Fibroblast of mammary gland (primary cell): ENCODE measurements around the gene F11R.
"Not testable (repeated sequence)": the region's sequence is repeated elsewhere in the genome, so short reads cannot be mapped to it uniquely, and the experiment has no call there.

Experiments used
- DNase-seq: peaks from one replicate; pipeline ENCODE4 v3.0.0-alpha.2; 2010; ENCODE audit warnings: low read depth
- H3K4me3 ChIP-seq: 2 replicates; pipeline ENCODE4 v1.5.1; 2011; ENCODE audit warnings: low read depth, mild to moderate bottlenecking, low read length, moderate library complexity; ENCODE audit not compliant: control insufficient read depth
- TF ChIP-seq, protein P1 (sequence below): conservative IDR thresholded peaks from 2 replicates; pipeline ENCODE4 v1.5.1; 2011; ENCODE audit warnings: low read depth, low read length, inconsistent platforms; ENCODE audit not compliant: control insufficient read depth, insufficient read depth

Gene F11R

DNA sequence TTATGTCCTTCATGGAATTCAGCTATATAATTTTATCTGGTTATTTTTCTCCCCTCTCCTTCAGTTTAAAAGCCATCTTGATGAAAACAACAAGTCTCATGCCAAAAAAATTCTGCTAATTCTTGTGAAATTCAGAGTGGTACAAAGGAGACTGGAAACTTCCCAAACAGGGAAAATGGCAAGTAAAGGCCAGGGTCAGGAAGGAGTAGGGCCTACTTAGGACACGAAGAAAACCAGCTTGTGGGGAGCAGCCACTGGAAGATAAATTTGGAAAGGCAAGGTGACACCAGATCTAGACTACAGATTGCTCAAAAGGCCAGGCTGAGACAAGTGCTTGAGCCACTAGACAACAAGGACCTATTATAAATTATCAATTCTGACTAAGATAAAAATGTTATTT is 11.5 kb upstream of the F11R start:
- DNase-seq = no peak
- TF ChIP-seq, protein P1, sequence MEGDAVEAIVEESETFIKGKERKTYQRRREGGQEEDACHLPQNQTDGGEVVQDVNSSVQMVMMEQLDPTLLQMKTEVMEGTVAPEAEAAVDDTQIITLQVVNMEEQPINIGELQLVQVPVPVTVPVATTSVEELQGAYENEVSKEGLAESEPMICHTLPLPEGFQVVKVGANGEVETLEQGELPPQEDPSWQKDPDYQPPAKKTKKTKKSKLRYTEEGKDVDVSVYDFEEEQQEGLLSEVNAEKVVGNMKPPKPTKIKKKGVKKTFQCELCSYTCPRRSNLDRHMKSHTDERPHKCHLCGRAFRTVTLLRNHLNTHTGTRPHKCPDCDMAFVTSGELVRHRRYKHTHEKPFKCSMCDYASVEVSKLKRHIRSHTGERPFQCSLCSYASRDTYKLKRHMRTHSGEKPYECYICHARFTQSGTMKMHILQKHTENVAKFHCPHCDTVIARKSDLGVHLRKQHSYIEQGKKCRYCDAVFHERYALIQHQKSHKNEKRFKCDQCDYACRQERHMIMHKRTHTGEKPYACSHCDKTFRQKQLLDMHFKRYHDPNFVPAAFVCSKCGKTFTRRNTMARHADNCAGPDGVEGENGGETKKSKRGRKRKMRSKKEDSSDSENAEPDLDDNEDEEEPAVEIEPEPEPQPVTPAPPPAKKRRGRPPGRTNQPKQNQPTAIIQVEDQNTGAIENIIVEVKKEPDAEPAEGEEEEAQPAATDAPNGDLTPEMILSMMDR = no peak
- H3K4me3 ChIP-seq = no peak overlapping the region

DNA sequence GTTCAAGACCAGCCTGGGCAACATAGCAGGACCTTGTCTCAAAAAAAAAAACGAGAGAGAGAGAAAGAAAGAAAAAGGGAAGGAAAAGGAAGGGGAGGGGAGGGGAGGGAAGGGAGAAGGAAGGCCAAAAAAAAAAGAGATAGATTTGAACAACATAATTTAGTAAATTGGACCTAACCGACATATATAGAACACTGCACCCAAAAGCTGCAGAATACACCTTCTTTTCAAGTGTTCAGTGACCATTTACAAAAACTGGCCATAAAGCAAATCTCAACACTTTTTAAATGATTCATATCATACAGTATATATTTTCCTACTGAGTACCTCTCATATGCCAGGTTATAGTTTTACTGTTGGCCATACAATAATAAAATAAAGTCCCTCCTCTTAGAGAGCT is 10.9 kb upstream of the F11R start:
- DNase-seq = no peak
- H3K4me3 ChIP-seq = no peak overlapping the region
- TF ChIP-seq, protein P1 = no peak

DNA sequence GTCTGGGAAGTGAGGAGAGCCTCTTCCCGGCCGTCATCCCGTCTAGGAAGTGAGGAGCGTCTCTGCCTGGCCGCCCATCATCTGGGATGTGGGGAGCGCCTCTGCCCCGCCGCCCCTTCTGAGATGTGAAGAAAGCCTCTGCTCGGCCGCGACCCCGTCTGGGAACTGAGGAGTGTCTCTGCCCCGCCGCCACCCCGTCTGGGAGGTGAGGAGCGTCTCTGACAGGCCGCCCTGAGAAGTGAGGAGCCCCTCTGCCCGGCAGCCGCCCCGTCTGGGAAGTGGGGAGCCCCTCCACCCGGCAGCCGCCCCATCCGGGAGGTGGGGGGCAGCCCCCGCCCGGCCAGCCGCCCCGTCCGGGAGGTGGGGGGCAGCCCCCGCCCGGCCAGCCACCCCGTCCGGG is 8.5 kb upstream of the F11R start:
- DNase-seq, H3K4me3 ChIP-seq: not testable (repeated sequence)

DNA sequence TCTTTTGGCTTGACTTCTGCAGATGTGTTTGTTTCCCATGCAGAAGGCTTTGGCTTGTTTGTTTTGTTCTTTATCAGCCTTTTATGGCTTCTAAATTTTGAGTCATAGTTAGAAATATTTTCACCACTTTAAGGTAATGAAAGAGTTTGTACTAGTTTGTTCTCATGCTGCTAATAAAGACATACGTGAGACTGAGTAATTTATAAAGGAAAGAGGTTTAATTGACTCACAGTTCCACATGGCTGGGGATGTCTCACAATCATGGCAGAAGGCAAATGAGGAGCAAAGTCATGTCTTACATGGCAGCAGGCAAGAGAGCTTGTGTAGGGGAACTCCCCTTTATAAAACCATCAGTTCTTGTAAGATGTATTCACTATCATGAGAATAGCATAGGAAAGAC is 6.0 kb upstream of the F11R start:
- DNase-seq = not testable (repeated sequence)

DNA sequence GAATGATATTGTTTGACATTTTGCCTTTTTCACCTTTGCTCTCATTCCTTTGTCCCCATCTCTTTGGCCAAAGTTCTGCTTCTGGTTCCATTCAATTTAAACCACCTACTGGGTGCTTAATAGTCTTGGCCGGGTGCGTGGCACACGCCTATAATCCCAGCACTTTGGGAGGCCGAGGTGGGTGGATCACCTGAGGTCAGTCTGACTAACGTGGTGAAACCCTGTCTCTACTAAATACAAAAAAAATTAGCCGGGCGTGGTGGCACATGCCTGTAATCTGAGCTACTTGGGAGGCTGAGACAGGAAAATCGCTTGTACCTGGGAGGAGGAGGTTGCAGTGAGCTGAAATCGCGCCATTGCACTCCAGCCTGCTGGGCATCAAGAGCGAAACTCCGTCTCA is 1.5 kb upstream of the F11R start:
- not testable (repeated sequence) for H3K4me3 ChIP-seq, DNase-seq

More for the DNA sequence above, 6.0 kb upstream of the F11R start:
- not testable (repeated sequence) for H3K4me3 ChIP-seq

DNA sequence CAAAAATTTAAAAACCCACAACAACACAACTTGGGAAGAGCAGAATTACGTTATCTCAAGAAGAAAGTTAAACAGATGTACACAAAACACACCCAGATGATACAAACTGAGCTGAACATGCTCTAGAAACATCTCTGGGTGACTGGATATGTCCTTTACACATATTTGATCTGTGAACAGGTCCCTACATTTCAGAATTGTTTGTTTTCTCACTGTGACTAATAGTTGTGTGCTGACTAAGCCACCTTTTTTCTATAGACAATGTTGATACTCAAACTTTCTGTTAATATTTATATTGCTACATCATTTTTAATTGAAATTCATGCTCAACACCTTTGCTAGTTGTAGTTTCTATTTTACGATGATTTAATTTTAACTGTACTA is 1.0 kb upstream of the F11R start:
- TF ChIP-seq, protein P1 = no peak
- no peak for DNase-seq
- H3K4me3 ChIP-seq = no peak overlapping the region

DNA sequence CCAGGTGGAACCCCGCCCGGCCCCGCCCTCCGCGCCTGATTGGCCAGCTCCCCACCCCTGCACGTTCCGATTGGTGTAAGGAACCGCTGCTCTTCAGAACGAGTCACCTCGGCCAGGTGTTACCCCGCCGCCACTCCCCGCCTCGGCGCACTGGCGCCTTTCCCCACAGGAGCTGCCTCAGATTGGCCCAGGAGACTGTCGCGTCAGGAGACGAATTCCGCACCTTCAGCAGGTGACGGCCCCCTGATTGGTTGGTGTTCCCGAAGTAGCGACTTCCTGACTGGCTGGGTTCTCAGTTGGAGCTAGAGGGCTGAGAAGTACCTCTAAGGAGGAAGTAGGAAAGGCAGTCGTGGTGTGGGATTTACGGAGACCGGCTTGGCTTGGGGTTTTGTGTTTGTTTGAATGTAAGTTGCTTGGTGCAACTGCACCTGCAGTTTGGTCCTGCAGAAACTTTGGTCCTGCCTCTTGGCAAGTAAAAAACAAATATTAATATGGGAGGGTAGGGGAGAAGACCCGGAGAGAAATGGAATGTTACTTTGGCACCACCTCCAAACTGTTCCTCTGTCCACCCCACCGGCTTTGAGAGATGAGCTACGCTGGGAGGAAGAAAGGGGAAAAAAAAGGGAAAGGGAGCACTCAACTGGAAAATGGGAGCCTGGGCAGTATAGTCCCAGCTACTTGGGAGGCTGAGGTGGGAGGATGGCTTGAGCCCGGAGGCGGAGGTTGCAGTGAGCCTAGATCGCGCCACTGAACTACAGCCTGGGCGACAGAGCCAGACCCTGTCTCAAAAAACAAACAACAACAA is 415 bp upstream of the F11R start:
- TF ChIP-seq, protein P1 = no peak
- no peak for DNase-seq
- peak overlapping the region; percentile 31 for H3K4me3 ChIP-seq

DNA sequence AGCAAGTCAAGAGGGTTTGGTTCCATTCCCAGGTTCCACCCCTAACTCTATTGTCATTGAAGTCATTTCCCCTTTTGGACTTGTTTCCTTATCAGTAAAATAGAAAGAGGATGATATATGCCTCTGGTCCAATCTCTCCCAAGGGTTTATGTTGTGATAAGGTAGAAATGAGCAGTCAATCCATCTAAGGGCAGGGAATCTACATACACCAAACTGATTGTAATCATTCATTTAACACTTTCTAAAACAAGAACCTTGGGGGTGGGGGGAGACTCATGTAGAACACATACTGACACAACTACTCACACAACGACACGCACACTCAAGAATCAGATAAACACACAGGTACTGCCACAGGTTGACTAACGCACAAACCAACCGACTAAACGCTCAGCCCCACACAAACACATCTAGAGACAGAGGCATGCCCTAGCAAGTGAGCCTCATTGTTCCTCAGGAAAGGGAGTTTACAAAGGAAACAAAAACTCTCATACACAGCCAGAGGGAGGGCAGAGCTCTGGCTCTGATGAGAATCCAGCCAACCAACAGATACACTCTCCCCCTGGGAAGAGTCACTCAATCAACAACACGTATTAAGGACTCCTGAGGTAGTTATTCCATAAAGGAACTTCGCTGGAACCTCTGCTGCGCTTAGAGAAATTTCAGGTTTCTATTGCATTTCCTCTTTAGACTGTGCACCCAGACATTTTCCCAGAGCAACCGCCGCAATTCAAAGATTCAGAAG is 1.0 kb downstream of the F11R start:
- H3K4me3 ChIP-seq = no peak overlapping the region
- no peak for DNase-seq
- TF ChIP-seq, protein P1 = no peak

DNA sequence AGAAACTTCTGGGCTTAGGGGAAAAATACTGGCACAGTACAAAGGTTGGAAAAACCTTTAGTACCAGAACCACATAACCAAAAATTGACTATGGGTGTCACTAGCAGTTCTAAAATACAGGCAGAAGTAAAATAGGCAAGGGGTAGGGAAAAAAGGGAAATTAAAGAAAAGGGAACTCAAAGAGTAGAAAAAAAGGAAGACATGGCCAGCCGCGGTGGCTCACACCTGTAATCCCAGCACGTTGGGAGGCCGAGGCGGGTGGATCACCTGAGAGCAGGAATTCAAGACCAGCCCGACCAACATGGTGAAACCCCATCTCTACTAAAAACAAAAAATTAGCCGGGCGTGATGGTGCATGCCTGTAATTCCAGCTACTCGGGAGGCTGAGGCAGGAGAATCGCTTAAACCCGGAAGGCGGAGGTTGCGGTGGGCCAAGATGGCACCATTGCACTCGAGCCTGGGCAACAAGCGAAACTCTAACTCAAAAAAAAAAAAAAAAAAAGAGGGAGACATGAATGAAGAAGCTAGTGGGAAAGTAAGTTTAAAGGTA is 1.8 kb downstream of the F11R start:
- H3K4me3 ChIP-seq, DNase-seq: not testable (repeated sequence)
